OCI-LY1 (cell line): ENCODE measurements around the gene GLT1D1.

ENCODE experiments used
- H2AFZ ChIP-seq: fragments of 200-600 bp; sonication (generic), shearing (Covaris generic); 2 replicates; pipeline ENCODE4 v1.6.0; 2014; ENCODE audit warnings: antibody characterized with exemption, mild to moderate bottlenecking, low read length
- H3F3A ChIP-seq: fragments of 200-600 bp; sonication (generic), shearing (Covaris generic); 2 replicates; pipeline ENCODE4 v1.6.0; 2014; ENCODE audit warnings: mild to moderate bottlenecking, antibody characterized with exemption, low read length, moderate library complexity; ENCODE audit not compliant: insufficient read depth
- H3K27ac ChIP-seq: fragments of 200-600 bp; sonication (generic); 2 replicates; pipeline ENCODE4 v1.5.1; 2014; ENCODE audit warnings: low read length, mixed run types, mild to moderate bottlenecking, low read depth; ENCODE audit not compliant: poor library complexity, severe bottlenecking
- H3K27me3 ChIP-seq: fragments of 200-600 bp; sonication (generic); 2 replicates; pipeline ENCODE4 v1.6.0; 2014; ENCODE audit warnings: antibody characterized with exemption, mild to moderate bottlenecking, low read length, moderate library complexity; ENCODE audit not compliant: insufficient read depth
- H3K36me3 ChIP-seq: fragments of 200-600 bp; sonication (generic); 2 replicates; pipeline ENCODE4 v1.6.1; 2014; ENCODE audit warnings: mild to moderate bottlenecking, antibody characterized with exemption, low read length, moderate library complexity, mixed read lengths; ENCODE audit not compliant: insufficient read depth
- H3K4me1 ChIP-seq: fragments of 200-600 bp; sonication (generic); 2 replicates; pipeline ENCODE4 v1.5.1; 2014; ENCODE audit warnings: mild to moderate bottlenecking, low read length, moderate library complexity; ENCODE audit not compliant: insufficient read depth, severe bottlenecking
- H3K4me2 ChIP-seq: fragments of 200-600 bp; sonication (generic), shearing (Covaris generic); 2 replicates; pipeline ENCODE4 v1.6.1; 2014; ENCODE audit warnings: low read length
- H3K4me3 ChIP-seq: fragments of 200-600 bp; sonication (generic); 2 replicates; pipeline ENCODE4 v1.5.1; 2014; ENCODE audit warnings: low read length, low read depth, mild to moderate bottlenecking, mixed read lengths; ENCODE audit not compliant: poor library complexity, severe bottlenecking
- H3K79me2 ChIP-seq: fragments of 200-600 bp; shearing (Covaris generic); 2 replicates; pipeline ENCODE4 v1.6.1; 2016; ENCODE audit warnings: mixed run types, low read length, mixed read lengths; ENCODE audit not compliant: insufficient read depth
- H3K9ac ChIP-seq: fragments of 200-600 bp; sonication (generic), shearing (Covaris generic); 2 replicates; pipeline ENCODE4 v1.6.1; 2014; ENCODE audit warnings: mild to moderate bottlenecking, low read length, mixed read lengths
- H3K9me2 ChIP-seq: fragments of 200-600 bp; sonication (generic), shearing (Covaris generic); 2 replicates; pipeline ENCODE4 v1.6.1; 2014; ENCODE audit warnings: low read depth, mild to moderate bottlenecking, low read length, mixed read lengths
- H3K9me3 ChIP-seq: fragments of 200-600 bp; shearing (Covaris generic); 2 replicates; pipeline ENCODE4 v1.6.1; 2014; ENCODE audit warnings: low read length, mixed read lengths
- H4K20me1 ChIP-seq: fragments of 200-600 bp; sonication (generic), shearing (Covaris generic); 2 replicates; pipeline ENCODE4 v1.6.0; 2016; ENCODE audit warnings: mild to moderate bottlenecking, low read length; ENCODE audit not compliant: insufficient read depth
- EZH2 ChIP-seq: fragments of 200-600 bp; sonication (generic), shearing (Covaris generic); IDR thresholded peaks from 2 replicates; pipeline ENCODE4 v1.8.0; 2017; ENCODE audit warnings: borderline replicate concordance, mixed run types, mild to moderate bottlenecking, antibody characterized with exemption, low read length, moderate library complexity, mixed read lengths
- TF ChIP-seq, protein P1 (sequence below): fragments of 200-600 bp; sonication (generic), shearing (Covaris generic); IDR thresholded peaks from 2 replicates; pipeline ENCODE4 v1.5.1; 2017; ENCODE audit warnings: mild to moderate bottlenecking, antibody characterized with exemption, low read length, moderate library complexity, mixed read lengths

GLT1D1 gene

GRCh38 chr12:128859311-128859710 is 6.0 kb downstream of the GLT1D1 start:
- Histone ChIP-seq H3K9ac (no peak overlapping the region), H3K4me2 (no peak overlapping the region), H4K20me1 (no peaks in the 10 kb centered on the region), H3K4me3 (no peak overlapping the region), H3K9me3 (no peaks in the 10 kb centered on the region), H3K79me2 (no peaks in the 10 kb centered on the region), H3K27me3 (no peaks in the 10 kb centered on the region; the same call in 1 of the 2 replicates), H2AFZ (no peak overlapping the region), H3K27ac (no peak overlapping the region), H3K9me2 (no peaks in the 10 kb centered on the region), H3K36me3 (no peaks in the 10 kb centered on the region), H3F3A (no peaks in the 10 kb centered on the region), H3K4me1 (no peaks in the 10 kb centered on the region)
- TF ChIP-seq, protein P1, sequence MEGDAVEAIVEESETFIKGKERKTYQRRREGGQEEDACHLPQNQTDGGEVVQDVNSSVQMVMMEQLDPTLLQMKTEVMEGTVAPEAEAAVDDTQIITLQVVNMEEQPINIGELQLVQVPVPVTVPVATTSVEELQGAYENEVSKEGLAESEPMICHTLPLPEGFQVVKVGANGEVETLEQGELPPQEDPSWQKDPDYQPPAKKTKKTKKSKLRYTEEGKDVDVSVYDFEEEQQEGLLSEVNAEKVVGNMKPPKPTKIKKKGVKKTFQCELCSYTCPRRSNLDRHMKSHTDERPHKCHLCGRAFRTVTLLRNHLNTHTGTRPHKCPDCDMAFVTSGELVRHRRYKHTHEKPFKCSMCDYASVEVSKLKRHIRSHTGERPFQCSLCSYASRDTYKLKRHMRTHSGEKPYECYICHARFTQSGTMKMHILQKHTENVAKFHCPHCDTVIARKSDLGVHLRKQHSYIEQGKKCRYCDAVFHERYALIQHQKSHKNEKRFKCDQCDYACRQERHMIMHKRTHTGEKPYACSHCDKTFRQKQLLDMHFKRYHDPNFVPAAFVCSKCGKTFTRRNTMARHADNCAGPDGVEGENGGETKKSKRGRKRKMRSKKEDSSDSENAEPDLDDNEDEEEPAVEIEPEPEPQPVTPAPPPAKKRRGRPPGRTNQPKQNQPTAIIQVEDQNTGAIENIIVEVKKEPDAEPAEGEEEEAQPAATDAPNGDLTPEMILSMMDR, result no peak
- no peak for TF ChIP-seq EZH2

GRCh38 chr12:128861226-128862016 is 8.1 kb downstream of the GLT1D1 start:
- no peak overlapping the region for H3K4me2 ChIP-seq
- no peak overlapping the region for H3K27ac ChIP-seq
- TF ChIP-seq, protein P1, result no peak
- no peak for TF ChIP-seq EZH2
- no peak overlapping the region for H3K9ac ChIP-seq
- no peaks in the 10 kb centered on the region for H3F3A ChIP-seq
- H2AFZ ChIP-seq, result no peak overlapping the region
- H3K27me3 ChIP-seq, result no peaks in the 10 kb centered on the region; the same call in 1 of the 2 replicates
- no peaks in the 10 kb centered on the region for H4K20me1 ChIP-seq
- H3K4me1 ChIP-seq, result no peaks in the 10 kb centered on the region
- H3K9me2 ChIP-seq, result no peaks in the 10 kb centered on the region
- no peaks in the 10 kb centered on the region for H3K36me3 ChIP-seq
- no peak overlapping the region for H3K4me3 ChIP-seq
- H3K79me2 ChIP-seq, result no peaks in the 10 kb centered on the region
- no peaks in the 10 kb centered on the region for H3K9me3 ChIP-seq

DNA sequence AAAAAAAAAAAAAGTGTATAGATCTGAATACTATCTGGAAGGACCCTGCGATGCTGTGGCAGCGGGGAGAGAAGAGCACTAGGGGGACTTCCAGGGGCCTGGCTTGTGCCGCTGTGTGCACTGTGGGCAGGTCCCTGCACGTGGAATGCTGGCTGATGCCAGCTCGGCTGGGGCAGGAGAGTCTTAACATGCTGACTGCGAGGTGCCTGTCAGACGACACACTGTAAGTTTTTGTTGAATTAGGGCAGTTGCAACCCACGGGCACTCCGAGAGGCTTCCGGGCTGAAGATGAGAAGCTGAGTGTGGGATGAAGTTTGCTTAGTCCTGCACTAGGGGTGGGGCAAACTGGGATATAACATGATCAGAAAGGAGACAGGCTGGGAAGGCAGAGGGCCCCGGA is 10.7 kb downstream of the GLT1D1 start:
- Histone ChIP-seq H3K4me1 (no peaks in the 10 kb centered on the region), H3K4me2 (no peak overlapping the region), H3K9me2 (no peaks in the 10 kb centered on the region), H3K9me3 (no peaks in the 10 kb centered on the region), H3K27me3 (no peaks in the 10 kb centered on the region; the same call in 1 of the 2 replicates), H3K4me3 (no peak overlapping the region), H3F3A (no peaks in the 10 kb centered on the region), H3K79me2 (no peaks in the 10 kb centered on the region), H3K36me3 (no peaks in the 10 kb centered on the region), H4K20me1 (no peaks in the 10 kb centered on the region), H2AFZ (no peak overlapping the region), H3K9ac (no peak overlapping the region), H3K27ac (no peak overlapping the region)
- TF ChIP-seq EZH2, result no peak
- TF ChIP-seq, protein P1, result no peak
